Lung (tissue), 12 donors: ENCODE measurements around the gene NOD1. TPM values are rescaled to one million over a fixed set of nuclear protein-coding genes. Genes with fewer than 3 reads are reported as not detected.

Source experiments
- ATAC-seq: fragments of 200-7000 bp; cut with Tn5 transposase; one replicate; pipeline ENCODE4 v1.9.1; 2020; ENCODE audit warnings: moderate number of reproducible peaks; ENCODE audit not compliant: insufficient read depth, low FRiP score
- DNase-seq, 3 donors: peaks; one replicate each; pipeline ENCODE4 v3.0.0-alpha.2; 2013 to 2017
- H3K27ac ChIP-seq, 2 donors: one replicate each; pipeline ENCODE4 v1.5.1; 2013; ENCODE audit warnings: mild to moderate bottlenecking in 2 of 2, moderate library complexity in 2 of 2, control low read depth in 1 of 2, inconsistent platforms in 1 of 2, low read depth in 1 of 2, low read length in 1 of 2
- H3K27me3 ChIP-seq, 3 donors: one replicate each; pipeline ENCODE4 v1.5.1; 2013; ENCODE audit warnings: low read length in 2 of 3; ENCODE audit not compliant: control insufficient read depth in 3 of 3, insufficient read depth in 3 of 3
- H3K36me3 ChIP-seq, 4 donors: one replicate each; pipeline ENCODE4 v1.5.1; 2013; ENCODE audit warnings: low read length in 4 of 4, mild to moderate bottlenecking in 1 of 4, moderate library complexity in 1 of 4; ENCODE audit not compliant: control insufficient read depth in 4 of 4, insufficient read depth in 4 of 4
- H3K4me1 ChIP-seq, 5 donors: one replicate each; pipeline ENCODE4 v1.5.1; 2013; ENCODE audit warnings: low read length in 5 of 5, mild to moderate bottlenecking in 2 of 5, moderate library complexity in 1 of 5; ENCODE audit not compliant: control insufficient read depth in 5 of 5, insufficient read depth in 5 of 5
- H3K4me3 ChIP-seq: one replicate; pipeline ENCODE4 v1.5.1; 2013; ENCODE audit warnings: mild to moderate bottlenecking, control low read depth, moderate library complexity
- H3K9ac ChIP-seq, 2 donors: one replicate each; pipeline ENCODE4 v1.5.1; 2013; ENCODE audit warnings: low read length in 2 of 2, control low read depth in 1 of 2; ENCODE audit not compliant: insufficient read depth in 1 of 2
- H3K9me3 ChIP-seq, 4 donors: one replicate each; pipeline ENCODE4 v1.5.1; 2013; ENCODE audit warnings: low read length in 3 of 4, mild to moderate bottlenecking in 1 of 4, moderate library complexity in 1 of 4; ENCODE audit not compliant: control insufficient read depth in 4 of 4, insufficient read depth in 3 of 4
- CTCF ChIP-seq: IDR thresholded peaks from 2 replicates; pipeline ENCODE4 v1.5.1; 2012; ENCODE audit warnings: mild to moderate bottlenecking; ENCODE audit errors: control extremely low read depth, extremely low read depth
- WGBS, 2 donors: extraction: QIAGEN DNeasy Blood & Tissue Kit; methylation state at CpG; one replicate each; pipeline ENCODE4 v1.1.7; 2013; 5-methylcytosine and 5-hydroxymethylcytosine counted together
- polyA plus RNA-seq, 2 donors: library from polyadenylated mRNA; stranded (reverse); fragments of 200-250 nt; gene quantifications; one replicate each; pipeline ENCODE4 v1.2.1, GENCODE V29; 2013
- total RNA-seq, 2 donors: library from RNA; depleted of rRNA in 1 of 2; stranded (reverse); fragments of >200 nt in 1 of 2; gene quantifications; one replicate each; pipeline ENCODE4 v1.2.1, GENCODE V29; 2014 to 2021
- donor health status: control.
- donor health status: control.
- donor health status: Bipolar disorder and iron deficiency.
- donor health status: healthy.
- donor health status: DM: yes; HTN: yes; CAD: no.

NOD1 gene
- total and polyA plus RNA-seq, 4 donors: 11.5 to 46.1 (median 21.5) TPM

- ATAC-seq (no peak), DNase-seq (peak in 2 of 3 donors; percentile 24 to 52)
- Histone ChIP-seq H3K27ac (no peak overlapping the region), H3K9ac (no peak overlapping the region), H3K4me3 (no peak overlapping the region), H3K27me3 (no peaks in the 10 kb centered on the region), H3K36me3 (no peaks in the 10 kb centered on the region), H3K9me3 (no peaks in the 10 kb centered on the region), H3K4me1 (peaks cover 0 to 5% (median 0%) of the 10 kb centered on the region in 5 donors)
- no peak for TF ChIP-seq CTCF
- 58 to 86% methylated on average over 1 of the region's 1 CpG for WGBS, 2 donors
Measured at GRCh38 chr7:30521532-30521931, 42.9 kb upstream of the NOD1 start.

- ATAC-seq (no peak), DNase-seq (peak in 1 of 3 donors; percentile 50)
- 68 to 84% methylated on average over 3 of the region's 3 CpGs for WGBS, 2 donors
- Histone ChIP-seq H3K27ac (no peak overlapping the region), H3K36me3 (no peaks in the 10 kb centered on the region), H3K9ac (no peak overlapping the region), H3K27me3 (no peaks in the 10 kb centered on the region), H3K9me3 (no peaks in the 10 kb centered on the region), H3K4me3 (no peak overlapping the region), H3K4me1 (peaks cover 0 to 3% (median 0%) of the 10 kb centered on the region in 5 donors)
- no peak for TF ChIP-seq CTCF
Measured at GRCh38 chr7:30519122-30519521, 40.5 kb upstream of the NOD1 start.

GRCh38 chr7:30515761-30516160 is 37.2 kb upstream of the NOD1 start:
- Histone ChIP-seq H3K4me3 (no peak overlapping the region), H3K27me3 (no peaks in the 10 kb centered on the region), H3K9ac (no peak overlapping the region), H3K9me3 (no peaks in the 10 kb centered on the region), H3K4me1 (no peaks in the 10 kb centered on the region), H3K36me3 (no peaks in the 10 kb centered on the region), H3K27ac (no peak overlapping the region)
- ATAC-seq (no peak), DNase-seq (no peak)
- no peak for TF ChIP-seq CTCF
- WGBS, 2 donors: 93 to 97% methylated on average over 2 of the region's 2 CpGs

- H3K27ac ChIP-seq: no peak overlapping the region
- H3K27me3 ChIP-seq: no peaks in the 10 kb centered on the region
- WGBS, 2 donors: 95 to 99% methylated on average over 1 of the region's 1 CpG
- no peak overlapping the region for H3K4me3 ChIP-seq
- H3K36me3 ChIP-seq: no peaks in the 10 kb centered on the region
- no peaks in the 10 kb centered on the region for H3K9me3 ChIP-seq
- H3K9ac ChIP-seq: no peak overlapping the region
- ATAC-seq (no peak), DNase-seq (no peak)
- no peaks in the 10 kb centered on the region for H3K4me1 ChIP-seq
- TF ChIP-seq CTCF: no peak
Measured at GRCh38 chr7:30514776-30515175, 36.2 kb upstream of the NOD1 start.
